ENCODE measurements around the gene PLCL1. TPM values are rescaled to one million over a fixed set of nuclear protein-coding genes. Genes with fewer than 3 reads are reported as not detected.

Gene PLCL1
- total RNA-seq, 1 donor from 2014 or later: 78.6 TPM

DNA sequence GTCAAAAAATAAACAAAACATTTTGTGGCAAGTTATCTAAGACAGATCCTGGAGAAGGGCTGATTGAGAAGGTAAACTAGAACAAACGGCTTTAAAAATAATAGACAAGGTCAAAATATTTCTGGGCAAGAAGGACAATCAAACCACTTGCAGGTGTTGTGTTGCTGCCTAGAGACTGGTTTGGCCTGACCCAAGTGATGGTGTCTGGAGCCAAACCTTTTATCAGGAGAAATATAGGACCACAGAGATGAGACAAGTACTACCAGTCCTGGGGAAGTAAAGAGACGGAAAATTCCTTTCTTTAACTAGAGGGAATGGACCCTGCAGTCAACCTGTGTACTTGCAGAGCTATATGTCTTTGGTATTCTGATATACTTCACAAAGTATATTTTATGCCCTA lies 44.2 kb downstream of the PLCL1 start:
- intact Hi-C loops (cut with micrococcal nuclease): no loop called here
- H3K36me3 ChIP-seq: no peaks in the 10 kb centered on the region
- no peak for DNase-seq
- H3K9me3 ChIP-seq (replicated peaks): no peaks in the 10 kb centered on the region
- H3K27ac ChIP-seq (replicated peaks): peak overlapping the region; percentile 53
- TF ChIP-seq, protein P1, sequence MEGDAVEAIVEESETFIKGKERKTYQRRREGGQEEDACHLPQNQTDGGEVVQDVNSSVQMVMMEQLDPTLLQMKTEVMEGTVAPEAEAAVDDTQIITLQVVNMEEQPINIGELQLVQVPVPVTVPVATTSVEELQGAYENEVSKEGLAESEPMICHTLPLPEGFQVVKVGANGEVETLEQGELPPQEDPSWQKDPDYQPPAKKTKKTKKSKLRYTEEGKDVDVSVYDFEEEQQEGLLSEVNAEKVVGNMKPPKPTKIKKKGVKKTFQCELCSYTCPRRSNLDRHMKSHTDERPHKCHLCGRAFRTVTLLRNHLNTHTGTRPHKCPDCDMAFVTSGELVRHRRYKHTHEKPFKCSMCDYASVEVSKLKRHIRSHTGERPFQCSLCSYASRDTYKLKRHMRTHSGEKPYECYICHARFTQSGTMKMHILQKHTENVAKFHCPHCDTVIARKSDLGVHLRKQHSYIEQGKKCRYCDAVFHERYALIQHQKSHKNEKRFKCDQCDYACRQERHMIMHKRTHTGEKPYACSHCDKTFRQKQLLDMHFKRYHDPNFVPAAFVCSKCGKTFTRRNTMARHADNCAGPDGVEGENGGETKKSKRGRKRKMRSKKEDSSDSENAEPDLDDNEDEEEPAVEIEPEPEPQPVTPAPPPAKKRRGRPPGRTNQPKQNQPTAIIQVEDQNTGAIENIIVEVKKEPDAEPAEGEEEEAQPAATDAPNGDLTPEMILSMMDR (IDR thresholded peaks at IDR 0.05; ENCODE audit: borderline replicate concordance): no peak
- no peaks in the 10 kb centered on the region for H3K27me3 ChIP-seq (ENCODE audit: low read depth)
- no peak overlapping the region for H3K4me3 ChIP-seq
- H3K4me1 ChIP-seq: peaks cover 81% of the 10 kb centered on the region

DNA sequence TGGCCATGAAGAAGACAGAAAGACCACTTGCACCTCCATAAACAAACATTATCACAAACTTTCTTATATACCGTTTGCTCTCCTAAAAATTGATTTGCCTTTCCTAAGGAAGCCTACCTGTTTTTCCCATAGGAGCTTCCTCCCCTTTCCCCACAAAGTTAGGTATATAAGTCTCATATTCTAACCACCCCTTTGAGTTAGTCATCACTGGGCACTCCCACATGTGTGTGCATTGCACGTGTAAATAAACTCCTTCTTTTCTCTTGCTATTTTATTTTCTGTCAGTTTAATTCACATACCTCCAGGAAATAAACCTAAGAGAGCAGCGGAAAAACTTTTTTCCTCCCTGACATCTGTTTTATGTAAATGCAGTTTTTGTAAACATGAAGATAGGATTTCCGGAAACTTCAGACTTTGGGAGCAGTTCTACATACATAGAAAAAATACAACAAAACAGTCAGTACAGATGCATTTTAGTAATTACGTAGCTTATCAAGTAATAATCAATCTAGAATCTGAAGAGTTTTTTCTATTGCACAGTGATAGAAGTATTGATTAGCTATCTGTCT lies 46.6 kb downstream of the PLCL1 start:
- no peaks in the 10 kb centered on the region for H3K27me3 ChIP-seq (ENCODE audit: low read depth)
- peaks cover 97% of the 10 kb centered on the region for H3K4me1 ChIP-seq
- DNase-seq: no peak
- H3K9me3 ChIP-seq (replicated peaks): no peaks in the 10 kb centered on the region
- TF ChIP-seq, protein P1 (IDR thresholded peaks at IDR 0.05; ENCODE audit: borderline replicate concordance): no peak
- peak overlapping the region; percentile 17 for H3K27ac ChIP-seq (replicated peaks)
- no peaks in the 10 kb centered on the region for H3K36me3 ChIP-seq
- intact Hi-C loops (cut with micrococcal nuclease): no loop called here
- no peak overlapping the region for H3K4me3 ChIP-seq

DNA sequence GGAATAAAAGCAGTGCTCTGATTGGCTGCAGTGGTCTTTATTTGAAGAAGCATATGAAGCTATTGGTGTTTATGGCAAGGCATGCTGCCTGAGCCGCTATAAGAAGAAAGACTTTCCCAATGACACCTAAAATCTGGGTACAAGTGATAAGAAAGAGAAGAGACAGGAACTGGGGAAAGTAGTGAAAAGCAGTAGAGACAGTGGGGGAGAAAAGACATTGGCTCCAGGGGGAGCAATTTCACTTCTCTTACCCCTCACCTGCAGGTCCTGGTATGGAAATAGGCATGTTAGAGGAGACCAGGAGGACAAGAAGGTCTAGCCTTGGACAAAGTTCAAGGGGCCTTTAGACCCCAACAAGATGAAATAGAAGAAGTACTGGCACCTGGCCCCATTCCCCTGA lies 47.1 kb downstream of the PLCL1 start:
- Histone ChIP-seq H3K4me3 (no peak overlapping the region), H3K27me3 (ENCODE audit: low read depth) (no peaks in the 10 kb centered on the region), H3K4me1 (peaks cover 97% of the 10 kb centered on the region), H3K27ac (replicated peaks) (peak overlapping the region; percentile 17), H3K9me3 (replicated peaks) (no peaks in the 10 kb centered on the region), H3K36me3 (no peaks in the 10 kb centered on the region)
- TF ChIP-seq, protein P1 (IDR thresholded peaks at IDR 0.05; ENCODE audit: borderline replicate concordance): no peak
- intact Hi-C loops (cut with micrococcal nuclease): no loop called here
- no peak for DNase-seq

DNA sequence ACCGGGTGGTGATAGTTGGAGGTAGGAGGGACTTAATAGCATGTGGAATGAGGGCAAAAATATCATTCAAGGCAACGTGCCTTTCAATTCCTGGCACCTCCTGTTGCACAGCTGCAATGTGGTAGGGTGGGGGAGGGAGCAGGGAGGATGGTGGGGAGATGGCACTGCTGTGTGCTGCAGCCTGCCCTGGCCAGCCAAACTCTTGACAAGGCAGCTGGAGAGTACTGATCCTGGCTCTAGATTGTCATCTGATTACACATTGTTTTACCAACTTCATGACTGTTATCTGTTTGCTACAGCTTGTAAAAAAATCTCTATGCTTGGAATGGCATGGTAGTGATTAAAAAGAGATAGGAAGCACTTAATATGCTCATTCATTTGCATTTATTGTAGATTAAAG lies 47.7 kb downstream of the PLCL1 start:
- Histone ChIP-seq H3K36me3 (no peaks in the 10 kb centered on the region), H3K4me1 (peaks cover 95% of the 10 kb centered on the region), H3K27ac (replicated peaks) (peak overlapping the region; percentile 17), H3K9me3 (replicated peaks) (no peaks in the 10 kb centered on the region), H3K4me3 (no peak overlapping the region), H3K27me3 (ENCODE audit: low read depth) (no peaks in the 10 kb centered on the region)
- no peak for DNase-seq
- intact Hi-C loops (cut with micrococcal nuclease): no loop called here
- TF ChIP-seq, protein P1 (IDR thresholded peaks at IDR 0.05; ENCODE audit: borderline replicate concordance): no peak

DNA sequence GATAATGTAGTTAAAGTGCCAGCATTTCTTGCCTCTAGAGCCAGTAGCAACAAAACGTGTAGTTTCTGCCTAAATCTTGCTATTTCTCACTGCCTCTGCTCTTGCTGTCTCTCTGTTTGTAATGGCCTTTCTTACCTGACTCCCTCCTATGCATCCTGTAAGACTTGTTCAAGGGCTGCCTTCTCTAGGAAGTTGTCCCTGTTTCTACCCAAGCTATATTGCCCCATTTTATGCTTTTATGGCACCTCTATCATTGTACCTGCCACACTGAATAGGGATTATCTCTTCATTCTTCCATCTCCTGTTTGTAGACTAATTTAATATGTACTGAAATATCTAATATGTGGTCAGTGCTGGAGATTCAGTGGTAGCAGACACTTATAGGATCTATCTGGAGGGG lies 49.2 kb downstream of the PLCL1 start:
- DNase-seq: no peak
- no peaks in the 10 kb centered on the region for H3K27me3 ChIP-seq (ENCODE audit: low read depth)
- peaks cover 87% of the 10 kb centered on the region for H3K4me1 ChIP-seq
- peaks cover 4% of the 10 kb centered on the region for H3K36me3 ChIP-seq
- no peak overlapping the region for H3K4me3 ChIP-seq
- peak overlapping the region; percentile 22 for H3K27ac ChIP-seq (replicated peaks)
- H3K9me3 ChIP-seq (replicated peaks): peaks cover 10% of the 10 kb centered on the region
- intact Hi-C loops (cut with micrococcal nuclease): no loop called here
- TF ChIP-seq, protein P1 (IDR thresholded peaks at IDR 0.05; ENCODE audit: borderline replicate concordance): no peak

Measured in left ventricle myocardium inferior (tissue), 1 donor.